ENCODE data around the gene PHF14.

DNA sequence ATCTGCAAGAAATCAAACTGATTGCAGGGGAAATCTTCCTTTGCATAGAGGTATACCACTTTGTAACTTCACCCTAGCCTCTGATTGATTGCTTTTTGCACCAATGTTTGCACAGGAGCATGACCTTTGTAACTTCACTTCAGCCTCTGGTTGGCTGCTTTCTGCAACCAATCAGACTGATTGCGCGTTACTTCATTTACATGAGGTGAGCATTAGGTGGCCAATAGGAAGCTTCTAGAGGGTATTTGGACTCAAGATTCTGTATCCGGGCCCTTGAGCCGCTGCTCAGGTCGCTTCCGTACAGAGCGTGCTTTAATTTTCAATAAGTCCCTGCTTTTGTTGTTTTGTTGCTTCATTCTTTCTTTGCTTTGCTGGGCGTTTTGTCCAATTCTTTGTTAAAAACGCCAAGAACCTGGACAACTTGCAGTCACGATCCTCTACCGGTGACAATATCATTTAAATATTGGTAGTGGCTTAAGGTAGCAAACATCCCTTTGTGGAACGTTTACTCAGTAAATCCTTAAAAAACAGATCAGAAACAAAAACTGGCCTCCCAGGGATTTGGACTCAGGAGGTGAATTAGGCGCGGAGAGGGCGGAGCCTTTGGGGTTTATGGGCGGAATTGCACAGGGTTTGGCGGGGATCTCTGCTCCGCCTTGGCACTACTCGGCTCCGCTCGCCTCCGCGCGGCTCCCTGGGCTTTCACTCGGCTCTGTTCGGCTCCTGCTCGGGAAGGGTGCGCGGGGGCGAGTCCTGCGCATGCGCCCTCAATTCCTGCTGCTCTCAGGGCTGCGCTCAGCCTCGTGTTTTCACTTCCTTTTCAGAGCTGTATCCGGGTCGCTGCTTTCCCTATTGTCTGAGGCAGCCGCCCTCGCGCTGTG lies at the start of gene PHF14:
- no peak for TF ChIP-seq CTCF (IDR thresholded peaks at IDR 0.05)
- peak; percentile 52 for TF ChIP-seq POLR2A (IDR thresholded peaks at IDR 0.05)
- TF ChIP-seq POLR2AphosphoS5 (IDR thresholded peaks at IDR 0.05), result peak; percentile 41 to 69 (median 42)
